H1 (cell line): Measurements from ENCODE around the gene FAM107A. TPM values are rescaled to one million over a fixed set of nuclear protein-coding genes. Genes with fewer than 3 reads are reported as not detected.

Experiments
- polyA plus RNA-seq, 7 experiments: library from polyadenylated mRNA; depleted of rRNA in 3 of 7; stranded (reverse) in 5 of 7; unstranded in 2 of 7; fragments of >200 nt in 5 of 7; fragments of 200-250 nt in 2 of 7; gene quantifications; 1 replicate in 5 of 7; 2 replicates in 1 of 7; 4 replicates in 1 of 7; pipeline versions ENCODE4 v1.2.1 to v1.2.3, GENCODE V29; 2011 to 2013; ENCODE audit warnings: missing spikeins in 2 of 7, mixed read lengths in 2 of 7
- total RNA-seq: library from RNA; stranded (reverse); fragmentation: NEBNext Ultra II Directional; extraction: Animal tissue kit (Norgen Biotek cat#: 25700); gene quantifications from 2 replicates; pipeline ENCODE4 v1.2.1, GENCODE V29; 2021
- TF ChIP-seq, protein P1 (sequence below): fragments of 300-600 bp; sonication (generic); IDR thresholded peaks from 2 replicates; pipeline ENCODE4 v1.7.1; 2012; ENCODE audit warnings: low read length, moderate library complexity, mild to moderate bottlenecking, inconsistent platforms; ENCODE audit not compliant: insufficient replicate concordance

FAM107A gene
- total and polyA plus RNA-seq, 2 of the 8 experiments (the other 6 are each of a cell fraction or from before 2014, with no cell fraction given), result 0.51 to 0.65 TPM

DNA sequence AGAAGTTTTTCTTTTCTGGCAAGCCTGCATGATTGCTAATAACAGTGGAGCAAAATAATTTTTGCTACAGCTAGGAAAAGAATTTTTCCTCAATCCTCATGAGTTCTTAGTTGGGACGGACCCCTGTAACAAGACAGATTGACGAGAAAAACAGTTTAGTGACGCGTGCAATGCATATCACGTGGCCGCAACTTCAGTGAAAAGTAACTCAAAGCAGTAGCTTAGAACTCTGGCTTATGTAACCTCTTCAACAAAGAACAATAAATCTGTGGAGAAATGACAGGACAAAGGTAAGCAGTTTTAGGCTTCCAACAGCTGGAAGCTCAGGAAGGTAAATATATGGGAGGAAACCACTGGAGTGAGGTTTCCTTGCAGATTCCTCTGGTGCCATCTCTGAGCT is 19.7 kb downstream of the FAM107A start (continued):
- TF ChIP-seq, protein P1, sequence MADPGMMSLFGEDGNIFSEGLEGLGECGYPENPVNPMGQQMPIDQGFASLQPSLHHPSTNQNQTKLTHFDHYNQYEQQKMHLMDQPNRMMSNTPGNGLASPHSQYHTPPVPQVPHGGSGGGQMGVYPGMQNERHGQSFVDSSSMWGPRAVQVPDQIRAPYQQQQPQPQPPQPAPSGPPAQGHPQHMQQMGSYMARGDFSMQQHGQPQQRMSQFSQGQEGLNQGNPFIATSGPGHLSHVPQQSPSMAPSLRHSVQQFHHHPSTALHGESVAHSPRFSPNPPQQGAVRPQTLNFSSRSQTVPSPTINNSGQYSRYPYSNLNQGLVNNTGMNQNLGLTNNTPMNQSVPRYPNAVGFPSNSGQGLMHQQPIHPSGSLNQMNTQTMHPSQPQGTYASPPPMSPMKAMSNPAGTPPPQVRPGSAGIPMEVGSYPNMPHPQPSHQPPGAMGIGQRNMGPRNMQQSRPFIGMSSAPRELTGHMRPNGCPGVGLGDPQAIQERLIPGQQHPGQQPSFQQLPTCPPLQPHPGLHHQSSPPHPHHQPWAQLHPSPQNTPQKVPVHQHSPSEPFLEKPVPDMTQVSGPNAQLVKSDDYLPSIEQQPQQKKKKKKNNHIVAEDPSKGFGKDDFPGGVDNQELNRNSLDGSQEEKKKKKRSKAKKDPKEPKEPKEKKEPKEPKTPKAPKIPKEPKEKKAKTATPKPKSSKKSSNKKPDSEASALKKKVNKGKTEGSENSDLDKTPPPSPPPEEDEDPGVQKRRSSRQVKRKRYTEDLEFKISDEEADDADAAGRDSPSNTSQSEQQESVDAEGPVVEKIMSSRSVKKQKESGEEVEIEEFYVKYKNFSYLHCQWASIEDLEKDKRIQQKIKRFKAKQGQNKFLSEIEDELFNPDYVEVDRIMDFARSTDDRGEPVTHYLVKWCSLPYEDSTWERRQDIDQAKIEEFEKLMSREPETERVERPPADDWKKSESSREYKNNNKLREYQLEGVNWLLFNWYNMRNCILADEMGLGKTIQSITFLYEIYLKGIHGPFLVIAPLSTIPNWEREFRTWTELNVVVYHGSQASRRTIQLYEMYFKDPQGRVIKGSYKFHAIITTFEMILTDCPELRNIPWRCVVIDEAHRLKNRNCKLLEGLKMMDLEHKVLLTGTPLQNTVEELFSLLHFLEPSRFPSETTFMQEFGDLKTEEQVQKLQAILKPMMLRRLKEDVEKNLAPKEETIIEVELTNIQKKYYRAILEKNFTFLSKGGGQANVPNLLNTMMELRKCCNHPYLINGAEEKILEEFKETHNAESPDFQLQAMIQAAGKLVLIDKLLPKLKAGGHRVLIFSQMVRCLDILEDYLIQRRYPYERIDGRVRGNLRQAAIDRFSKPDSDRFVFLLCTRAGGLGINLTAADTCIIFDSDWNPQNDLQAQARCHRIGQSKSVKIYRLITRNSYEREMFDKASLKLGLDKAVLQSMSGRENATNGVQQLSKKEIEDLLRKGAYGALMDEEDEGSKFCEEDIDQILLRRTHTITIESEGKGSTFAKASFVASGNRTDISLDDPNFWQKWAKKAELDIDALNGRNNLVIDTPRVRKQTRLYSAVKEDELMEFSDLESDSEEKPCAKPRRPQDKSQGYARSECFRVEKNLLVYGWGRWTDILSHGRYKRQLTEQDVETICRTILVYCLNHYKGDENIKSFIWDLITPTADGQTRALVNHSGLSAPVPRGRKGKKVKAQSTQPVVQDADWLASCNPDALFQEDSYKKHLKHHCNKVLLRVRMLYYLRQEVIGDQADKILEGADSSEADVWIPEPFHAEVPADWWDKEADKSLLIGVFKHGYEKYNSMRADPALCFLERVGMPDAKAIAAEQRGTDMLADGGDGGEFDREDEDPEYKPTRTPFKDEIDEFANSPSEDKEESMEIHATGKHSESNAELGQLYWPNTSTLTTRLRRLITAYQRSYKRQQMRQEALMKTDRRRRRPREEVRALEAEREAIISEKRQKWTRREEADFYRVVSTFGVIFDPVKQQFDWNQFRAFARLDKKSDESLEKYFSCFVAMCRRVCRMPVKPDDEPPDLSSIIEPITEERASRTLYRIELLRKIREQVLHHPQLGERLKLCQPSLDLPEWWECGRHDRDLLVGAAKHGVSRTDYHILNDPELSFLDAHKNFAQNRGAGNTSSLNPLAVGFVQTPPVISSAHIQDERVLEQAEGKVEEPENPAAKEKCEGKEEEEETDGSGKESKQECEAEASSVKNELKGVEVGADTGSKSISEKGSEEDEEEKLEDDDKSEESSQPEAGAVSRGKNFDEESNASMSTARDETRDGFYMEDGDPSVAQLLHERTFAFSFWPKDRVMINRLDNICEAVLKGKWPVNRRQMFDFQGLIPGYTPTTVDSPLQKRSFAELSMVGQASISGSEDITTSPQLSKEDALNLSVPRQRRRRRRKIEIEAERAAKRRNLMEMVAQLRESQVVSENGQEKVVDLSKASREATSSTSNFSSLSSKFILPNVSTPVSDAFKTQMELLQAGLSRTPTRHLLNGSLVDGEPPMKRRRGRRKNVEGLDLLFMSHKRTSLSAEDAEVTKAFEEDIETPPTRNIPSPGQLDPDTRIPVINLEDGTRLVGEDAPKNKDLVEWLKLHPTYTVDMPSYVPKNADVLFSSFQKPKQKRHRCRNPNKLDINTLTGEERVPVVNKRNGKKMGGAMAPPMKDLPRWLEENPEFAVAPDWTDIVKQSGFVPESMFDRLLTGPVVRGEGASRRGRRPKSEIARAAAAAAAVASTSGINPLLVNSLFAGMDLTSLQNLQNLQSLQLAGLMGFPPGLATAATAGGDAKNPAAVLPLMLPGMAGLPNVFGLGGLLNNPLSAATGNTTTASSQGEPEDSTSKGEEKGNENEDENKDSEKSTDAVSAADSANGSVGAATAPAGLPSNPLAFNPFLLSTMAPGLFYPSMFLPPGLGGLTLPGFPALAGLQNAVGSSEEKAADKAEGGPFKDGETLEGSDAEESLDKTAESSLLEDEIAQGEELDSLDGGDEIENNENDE, result no peak
